ENCODE data around the gene CHRNA10.

Gene CHRNA10

DNA sequence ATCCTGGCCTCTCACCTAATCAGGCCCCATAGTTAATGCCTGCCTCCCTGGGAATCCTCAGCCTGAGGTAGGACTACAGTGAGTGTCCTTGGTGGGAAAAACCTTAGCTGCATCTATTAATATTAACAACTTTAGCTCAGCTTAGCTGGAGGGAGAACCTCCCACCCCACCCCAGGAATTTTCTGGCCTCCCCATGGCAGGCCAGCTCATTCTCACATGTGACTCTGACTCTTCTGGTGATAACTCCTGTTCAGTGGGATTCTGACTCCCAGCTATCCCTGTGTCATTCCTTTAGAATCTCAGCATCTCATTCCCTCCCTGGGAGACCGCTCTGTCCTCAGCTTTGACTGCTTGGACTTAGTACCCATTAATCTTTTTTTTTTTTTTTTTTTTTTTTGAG lies 43.9 kb downstream of the CHRNA10 start:
- no peak for DNase-seq

DNA sequence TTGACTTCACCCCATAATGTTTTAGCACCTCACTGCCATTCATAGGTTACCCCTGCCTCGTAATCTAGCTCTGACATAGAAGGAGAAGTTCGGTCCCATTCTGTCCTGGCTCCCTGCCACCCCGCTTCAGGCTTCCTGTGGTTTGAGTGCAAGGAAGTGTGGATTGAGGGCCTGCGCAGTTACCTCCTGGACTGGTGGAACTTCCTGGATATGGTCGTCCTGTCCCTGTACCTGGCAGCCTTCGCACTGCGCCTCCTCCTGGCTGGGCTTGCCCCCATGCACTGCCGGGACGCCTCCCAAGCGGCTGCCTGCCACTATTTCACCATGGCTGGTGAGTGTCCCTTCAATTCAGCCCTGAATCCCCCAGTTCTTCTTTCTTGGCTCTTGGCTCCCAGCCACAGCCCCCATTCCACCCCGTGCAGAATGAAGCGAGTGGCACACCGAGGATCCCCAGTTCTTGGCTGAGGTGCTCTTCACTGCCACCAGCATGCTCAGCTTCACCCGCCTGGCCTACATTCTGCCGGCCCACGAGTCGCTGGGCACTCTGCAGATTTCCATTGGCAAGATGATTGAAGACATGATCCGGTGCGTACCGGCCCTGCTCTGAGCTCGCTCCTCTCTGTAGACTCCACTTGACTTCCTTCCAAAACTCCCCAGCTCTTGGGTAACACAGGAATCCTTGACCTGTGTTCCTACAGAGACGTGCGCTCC lies 44.8 kb downstream of the CHRNA10 start:
- DNase-seq, result peak; percentile 7

DNA sequence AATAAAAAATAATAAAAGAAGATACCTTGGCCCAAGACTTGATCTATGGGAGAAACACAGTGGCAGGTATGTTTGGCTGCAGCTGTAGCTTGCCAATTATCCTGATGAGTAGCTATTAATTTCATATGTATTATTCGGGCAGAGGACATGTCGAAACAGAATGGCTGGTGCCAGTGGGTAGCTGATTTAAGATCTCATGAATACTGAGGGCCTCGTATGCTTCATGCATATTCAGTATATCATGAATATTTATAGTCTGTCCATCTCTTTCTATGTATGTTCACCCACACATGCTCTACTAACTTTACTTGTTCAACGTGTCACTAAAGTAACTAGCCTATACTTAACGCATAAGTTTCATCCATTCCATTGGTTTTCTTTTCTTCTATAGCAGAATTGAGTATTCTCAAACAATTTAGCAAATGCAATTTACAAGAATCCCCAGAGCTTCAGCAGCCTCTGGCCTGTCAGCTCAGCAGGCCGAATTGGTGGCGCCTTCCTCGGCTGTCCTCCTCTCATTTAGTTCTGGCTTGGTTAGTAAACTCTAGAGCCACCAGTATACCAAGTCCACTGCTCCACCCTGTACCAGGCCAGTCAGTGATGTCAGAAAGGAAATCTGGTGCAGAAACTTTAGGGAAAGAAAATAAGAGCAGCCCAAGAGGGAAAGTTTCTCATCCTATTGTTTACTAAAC lies 47.3 kb downstream of the CHRNA10 start:
- no peak for DNase-seq

DNA sequence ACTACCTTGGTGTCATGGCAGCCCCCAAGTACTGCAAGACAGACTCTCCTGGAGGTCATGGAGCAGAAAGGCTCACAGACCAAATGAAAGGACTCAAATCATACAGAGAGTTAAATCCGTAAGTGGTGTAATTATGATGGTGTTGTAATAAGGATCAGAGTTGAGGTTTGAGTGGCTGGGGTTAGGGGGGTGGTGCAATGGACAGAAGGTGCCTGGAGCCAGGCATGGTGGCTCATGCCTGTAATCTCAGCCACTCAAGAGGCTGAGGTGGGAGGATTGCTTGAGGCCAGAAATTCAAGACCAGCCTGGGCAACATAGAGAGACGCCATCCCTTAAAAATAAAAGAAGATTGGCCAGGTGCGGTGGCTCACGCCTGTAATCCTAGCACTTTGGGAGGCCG lies 48.1 kb downstream of the CHRNA10 start:
- no peak for DNase-seq

DNA sequence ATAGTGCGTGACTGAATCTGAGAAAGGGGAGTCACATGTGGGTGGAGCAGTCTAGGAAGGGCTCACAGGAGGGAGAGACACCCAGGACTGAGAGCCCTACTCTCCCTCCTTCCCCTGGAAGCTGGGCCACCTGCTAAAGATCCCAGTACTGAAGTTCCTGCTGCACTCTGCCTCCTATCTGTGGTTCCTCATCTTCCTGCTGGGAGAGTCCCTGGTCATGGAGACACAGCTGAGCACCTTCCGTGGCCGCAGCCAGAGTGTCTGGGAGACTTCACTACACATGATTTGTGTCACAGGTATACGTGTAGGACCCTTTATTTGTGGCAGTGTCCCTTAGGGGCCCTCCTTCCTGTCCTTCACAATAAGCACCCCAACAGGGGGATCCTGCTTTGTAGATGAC lies 48.7 kb downstream of the CHRNA10 start:
- DNase-seq, result no peak

DNA sequence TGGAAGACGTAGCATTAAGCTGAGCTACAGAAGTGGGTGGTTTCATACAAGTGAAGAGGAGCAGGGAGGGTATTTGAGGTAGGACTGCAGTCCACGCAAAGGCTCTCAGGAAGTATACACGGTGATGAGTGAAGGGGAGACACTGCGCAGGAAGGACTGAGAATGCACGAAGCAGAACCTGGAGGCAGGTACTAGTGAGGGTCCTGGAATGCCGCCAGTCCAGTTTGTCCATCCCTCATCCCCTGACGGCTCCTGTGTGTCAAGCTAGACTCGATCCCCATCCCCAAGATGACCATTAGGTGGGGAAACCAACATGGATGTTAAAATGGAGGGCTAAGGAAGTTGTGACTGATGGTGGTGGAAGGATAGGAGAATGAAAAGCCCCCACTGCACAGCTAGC lies 53.2 kb downstream of the CHRNA10 start:
- no peak for DNase-seq

DNA sequence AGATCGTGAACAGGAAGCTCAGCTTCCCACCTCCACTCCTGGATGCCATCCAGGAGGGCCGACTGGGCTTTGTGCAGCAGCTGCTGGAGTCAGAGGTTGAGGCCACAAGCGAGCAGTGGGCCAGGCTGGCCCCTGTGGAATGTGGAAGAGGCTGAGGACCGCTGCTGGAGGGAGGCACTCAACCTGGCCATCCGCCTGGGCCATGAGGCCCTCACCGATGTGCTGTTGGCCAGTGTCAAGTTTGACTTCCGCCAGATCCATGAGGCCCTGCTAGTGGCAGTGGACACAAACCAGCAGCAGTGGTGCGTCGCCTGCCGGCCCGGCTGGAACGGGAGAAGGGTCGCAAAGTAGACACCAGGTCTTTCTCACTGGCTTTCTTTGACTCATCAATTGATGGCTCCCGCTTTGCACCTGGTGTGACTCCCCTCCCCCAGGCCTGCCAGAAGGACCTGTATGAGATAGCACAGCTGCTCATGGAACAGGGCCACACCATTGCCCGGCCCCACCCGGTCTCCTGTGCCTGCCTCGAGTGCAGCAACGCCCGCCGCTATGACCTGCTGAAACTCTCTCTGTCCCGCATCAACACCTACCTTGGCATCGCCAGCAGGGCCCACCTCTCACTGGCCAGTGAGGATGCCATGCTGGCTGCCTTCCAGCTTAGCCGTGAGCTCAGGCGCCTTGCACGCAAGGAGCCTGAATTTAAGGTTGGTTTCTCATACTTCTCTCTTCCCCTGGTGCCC lies 54.3 kb downstream of the CHRNA10 start:
- DNase-seq, result no peak

DNA sequence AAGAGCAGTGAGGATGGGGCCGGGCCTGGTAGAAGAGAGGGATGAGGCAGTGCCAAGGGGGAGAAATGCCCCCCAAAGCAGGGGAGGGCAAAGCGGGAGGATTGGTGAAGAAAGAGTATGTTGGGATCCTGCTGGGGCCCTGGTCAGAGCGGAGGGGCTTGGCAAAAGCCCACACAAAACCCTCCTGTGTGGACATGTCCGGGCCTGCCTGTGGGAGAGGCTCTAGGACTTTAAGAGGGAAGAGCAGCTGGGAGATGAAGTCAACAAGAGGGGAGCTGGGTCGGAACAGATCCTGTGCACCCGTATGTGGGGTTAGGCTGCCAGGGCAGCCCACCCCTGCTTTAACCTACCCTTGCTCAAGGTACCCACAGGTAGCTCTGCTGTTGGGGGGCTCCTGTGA lies 55.2 kb downstream of the CHRNA10 start:
- no peak for DNase-seq
